SK-N-SH (cell line): ENCODE measurements around the gene ALDH9A1. TPM values are rescaled to one million over a fixed set of nuclear protein-coding genes. Genes with fewer than 3 reads are reported as not detected.

Source experiments
- CTCF ChIA-PET: fragments of 300-600, 350-600 bp; formaldehyde crosslinking; extraction: SDS; loops from one replicate; lab custom pipeline; 2021; lab: Yijun Ruan, JAX
- POLR2A ChIA-PET: fragments of 350-600 bp; sonication (Branson Sonifier 250); formaldehyde crosslinking; extraction: SDS; loops from one replicate; lab custom pipeline; 2020; ENCODE audit warnings: antibody characterized with exemption, inconsistent platforms; lab: Yijun Ruan, JAX
- DNase-seq: peaks from one replicate; pipeline ENCODE4 v3.0.0; 2012
- H2AFZ ChIP-seq: fragments of 200-600 bp; sonication (generic); 2 replicates; pipeline ENCODE4 v1.8.1; 2016; ENCODE audit warnings: antibody characterized with exemption, mild to moderate bottlenecking, low read depth
- H3F3A ChIP-seq: fragments of 200-600 bp; sonication (generic); replicated peaks from 2 replicates; pipeline ENCODE3; 2016; ENCODE audit warnings: antibody characterized with exemption, mild to moderate bottlenecking; ENCODE audit not compliant: insufficient read depth
- H3K27ac ChIP-seq, 2 experiments: fragments of 200-500 bp in 1 of 2; fragments of 200-600 bp in 1 of 2; sonication (Bioruptor generic) in 1 of 2; sonication (generic), shearing (Covaris generic) in 1 of 2; 2 replicates each; pipeline versions ENCODE4 v1.5.1 to v1.6.1; 2014 to 2016; ENCODE audit warnings: low read depth in 2 of 2, inconsistent platforms in 1 of 2, low read length in 1 of 2, mild to moderate bottlenecking in 1 of 2, mixed read lengths in 1 of 2
- H3K27me3 ChIP-seq: fragments of 200-600 bp; sonication (generic), shearing (Covaris generic); 2 replicates; pipeline ENCODE4 v1.6.1; 2016; ENCODE audit warnings: mixed run types; ENCODE audit not compliant: insufficient read depth
- H3K36me3 ChIP-seq, 2 experiments: fragments of 200-500 bp in 1 of 2; fragments of 200-600 bp in 1 of 2; sonication (Bioruptor generic) in 1 of 2; sonication (generic) in 1 of 2; replicated peaks in 1 of 2; 2 replicates each; pipeline versions ENCODE3 to v1.5.1; 2014 to 2016; ENCODE audit warnings: low read length in 1 of 2, mild to moderate bottlenecking in 1 of 2; ENCODE audit not compliant: insufficient read depth in 2 of 2, control insufficient read depth in 1 of 2
- H3K4me1 ChIP-seq, 2 experiments: fragments of 200-500 bp in 1 of 2; fragments of 200-600 bp in 1 of 2; sonication (Bioruptor generic) in 1 of 2; sonication (generic), shearing (Covaris generic) in 1 of 2; 2 replicates each; pipeline versions ENCODE4 v1.5.1 to v1.6.1; 2014 to 2016; ENCODE audit warnings: low read depth in 1 of 2, low read length in 1 of 2, mixed run types in 1 of 2; ENCODE audit not compliant: insufficient read depth in 2 of 2, control insufficient read depth in 1 of 2
- H3K4me2 ChIP-seq: fragments of 200-600 bp; sonication (generic), shearing (Covaris generic); 2 replicates; pipeline ENCODE4 v1.6.1; 2017; ENCODE audit warnings: mixed run types
- H3K4me3 ChIP-seq, 2 experiments: fragments of 200-500 bp in 1 of 2; fragments of 200-600 bp in 1 of 2; sonication (Bioruptor generic) in 1 of 2; sonication (generic), shearing (Covaris generic) in 1 of 2; 2 replicates each; pipeline versions ENCODE4 v1.5.1 to v1.8.1; 2014 to 2016; ENCODE audit warnings: low read depth in 2 of 2, inconsistent platforms in 1 of 2, low read length in 1 of 2, mild to moderate bottlenecking in 1 of 2, mixed read lengths in 1 of 2, moderate library complexity in 1 of 2
- H3K79me2 ChIP-seq: fragments of 200-600 bp; sonication (generic); 2 replicates; pipeline ENCODE4 v1.8.1; 2017; ENCODE audit warnings: mild to moderate bottlenecking; ENCODE audit not compliant: insufficient read depth
- H3K9ac ChIP-seq: fragments of 200-600 bp; sonication (generic); 2 replicates; pipeline ENCODE4 v1.6.1; 2017; ENCODE audit warnings: mixed run types
- H3K9me2 ChIP-seq: fragments of 200-600 bp; sonication (generic); 2 replicates; pipeline ENCODE4 v1.6.1; 2017; ENCODE audit warnings: mixed run types
- H3K9me3 ChIP-seq: fragments of 200-600 bp; sonication (generic); 2 replicates; pipeline ENCODE4 v1.6.1; 2017; ENCODE audit warnings: mixed run types, mild to moderate bottlenecking, moderate library complexity
- H4K20me1 ChIP-seq: fragments of 200-600 bp; sonication (generic); 2 replicates; pipeline ENCODE4 v1.6.1; 2017; ENCODE audit warnings: mild to moderate bottlenecking, mixed run types; ENCODE audit not compliant: insufficient read depth
- CHD2 ChIP-seq: fragments of 150-350 bp; IDR thresholded peaks from 2 replicates; pipeline ENCODE4 v1.6.1; 2018; ENCODE audit warnings: low read length; ENCODE audit not compliant: partially characterized antibody
- ELF1 ChIP-seq: IDR thresholded peaks from 2 replicates; pipeline ENCODE4 v1.4.0; 2012
- EP300 ChIP-seq, 2 experiments: IDR thresholded peaks; 2 replicates each; pipeline versions ENCODE4 v1.4.0 to v1.6.1; 2012; ENCODE audit warnings: borderline replicate concordance in 1 of 2, low read depth in 1 of 2, low read length in 1 of 2
- FOSL2 ChIP-seq: IDR thresholded peaks from 2 replicates; pipeline ENCODE4 v1.4.0; 2012; ENCODE audit warnings: low read depth, mild to moderate bottlenecking, moderate library complexity, borderline replicate concordance
- FOXJ3 ChIP-seq: sonication (generic); formaldehyde crosslinking; IDR thresholded peaks from 2 replicates; pipeline ENCODE4 v1.5.1; 2020; ENCODE audit warnings: mild to moderate bottlenecking, missing genetic modification reagents
- FOXM1 ChIP-seq: IDR thresholded peaks from 2 replicates; pipeline ENCODE4 v1.4.0; 2012; ENCODE audit warnings: low read depth, mild to moderate bottlenecking
- GATA2 ChIP-seq: sonication (generic); formaldehyde crosslinking; IDR thresholded peaks from 2 replicates; pipeline ENCODE4 v1.5.0; 2020; ENCODE audit warnings: mild to moderate bottlenecking, missing genetic modification reagents
- IRF3 ChIP-seq: fragments of 150-350 bp; IDR thresholded peaks from 2 replicates; pipeline ENCODE4 v1.6.1; 2016; ENCODE audit warnings: mild to moderate bottlenecking, low read depth, low read length
- JUND ChIP-seq: IDR thresholded peaks from 2 replicates; pipeline ENCODE4 v1.4.0; 2012
- MAX ChIP-seq: IDR thresholded peaks from 2 replicates; pipeline ENCODE4 v1.4.0; 2012; ENCODE audit warnings: low read depth
- NFIC ChIP-seq: IDR thresholded peaks from 2 replicates; pipeline ENCODE4 v1.4.0; 2012; ENCODE audit warnings: borderline replicate concordance
- NRF1 ChIP-seq: IDR thresholded peaks from 2 replicates; pipeline ENCODE4 v1.6.1; 2012; ENCODE audit warnings: low read depth, mild to moderate bottlenecking, low read length
- POLR2AphosphoS5 ChIP-seq: IDR thresholded peaks from 2 replicates; pipeline ENCODE4 v1.6.1; 2012; ENCODE audit warnings: low read depth, low read length
- RAD21 ChIP-seq: IDR thresholded peaks from 2 replicates; pipeline ENCODE4 v1.6.1; 2012; ENCODE audit warnings: mild to moderate bottlenecking, low read length
- RCOR1 ChIP-seq: fragments of 150-350 bp; IDR thresholded peaks from 2 replicates; pipeline ENCODE4 v1.6.1; 2017; ENCODE audit warnings: antibody characterized with exemption, low read length
- RXRA ChIP-seq: IDR thresholded peaks from 2 replicates; pipeline ENCODE4 v1.4.0; 2012; ENCODE audit warnings: low read depth, mild to moderate bottlenecking, borderline replicate concordance
- TAF1 ChIP-seq: IDR thresholded peaks from 2 replicates; pipeline ENCODE4 v1.6.1; 2012; ENCODE audit warnings: low read depth, mild to moderate bottlenecking, low read length, moderate library complexity, borderline replicate concordance
- TCF12 ChIP-seq: IDR thresholded peaks from 2 replicates; pipeline ENCODE4 v1.4.0; 2012
- TEAD4 ChIP-seq: IDR thresholded peaks from 2 replicates; pipeline ENCODE4 v1.4.0; 2012; ENCODE audit warnings: mild to moderate bottlenecking, borderline replicate concordance; ENCODE audit not compliant: insufficient read depth
- USF2 ChIP-seq: fragments of 150-350 bp; IDR thresholded peaks from 2 replicates; pipeline ENCODE4 v1.6.1; 2017; ENCODE audit warnings: antibody characterized with exemption, low read length, low read depth, borderline replicate concordance
- YY1 ChIP-seq: IDR thresholded peaks from 2 replicates; pipeline ENCODE4 v1.4.0; 2012; ENCODE audit warnings: low read depth, mild to moderate bottlenecking
- WGBS: methylation state at CpG from one replicate; pipeline ENCODE4 v1.1.6; 2017; ENCODE audit warnings: low lambda C conversion rate; 5-methylcytosine and 5-hydroxymethylcytosine counted together
- polyA plus RNA-seq, 3 experiments: library from polyadenylated mRNA; depleted of rRNA; stranded (reverse); fragments of >200 nt; gene quantifications; 2 replicates each; pipeline ENCODE4 v1.2.3, GENCODE V29; 2012

The ALDH9A1 gene
- polyA plus RNA-seq, 1 of the 3 experiments (the other 2 are of a cell fraction) = 31.3 TPM

GRCh38 chr1:165680303-165680702, 18.1 kb downstream of the ALDH9A1 start:
- no peak overlapping the region for H3K9ac ChIP-seq
- H3K36me3 ChIP-seq = peaks cover 44 to 78% of the 10 kb centered on the region in 2 experiments
- DNase-seq = no peak
- peaks cover 23% of the 10 kb centered on the region for H3K79me2 ChIP-seq
- H3K4me2 ChIP-seq = no peak overlapping the region
- H3K4me3 ChIP-seq = no peak overlapping the region
- H3K9me2 ChIP-seq = no peaks in the 10 kb centered on the region
- TF ChIP-seq FOXM1 = no peak
- H3K4me1 ChIP-seq = no peaks in the 10 kb centered on the region
- no peaks in the 10 kb centered on the region for H3F3A ChIP-seq
- no peak overlapping the region for H2AFZ ChIP-seq
- ChIA-PET CTCF (no interaction called here), POLR2A (no interaction called here)
- no peaks in the 10 kb centered on the region for H4K20me1 ChIP-seq
- no peak overlapping the region for H3K27ac ChIP-seq
- 90% methylated on average over 2 of the region's 2 CpGs for WGBS
- H3K9me3 ChIP-seq = no peaks in the 10 kb centered on the region
- H3K27me3 ChIP-seq = no peaks in the 10 kb centered on the region

GRCh38 chr1:165679282-165680036, 18.9 kb downstream of the ALDH9A1 start:
- Histone ChIP-seq H3K27ac (no peak overlapping the region), H2AFZ (no peak overlapping the region), H3K4me3 (no peak overlapping the region), H3K79me2 (peaks cover 17% of the 10 kb centered on the region), H3F3A (no peaks in the 10 kb centered on the region), H3K9me3 (no peaks in the 10 kb centered on the region), H3K27me3 (no peaks in the 10 kb centered on the region), H3K9me2 (no peaks in the 10 kb centered on the region), H3K36me3 (peaks cover 41 to 70% of the 10 kb centered on the region in 2 experiments), H4K20me1 (no peaks in the 10 kb centered on the region), H3K4me2 (no peak overlapping the region), H3K9ac (no peak overlapping the region), H3K4me1 (no peaks in the 10 kb centered on the region)
- POLR2A ChIA-PET = no interaction called here
- WGBS = 50% methylated on average over 1 of the region's 1 CpG
- TF ChIP-seq ELF1 = no peak
- no peak for TF ChIP-seq FOSL2
- no peak for TF ChIP-seq CHD2
- TF ChIP-seq MAX = no peak
- TF ChIP-seq RCOR1 = no peak
- TF ChIP-seq TEAD4 = no peak
- no peak for TF ChIP-seq RXRA
- TF ChIP-seq POLR2AphosphoS5 = no peak
- TF ChIP-seq TAF1 = no peak
- no peak for TF ChIP-seq RAD21
- TF ChIP-seq GATA2 (CRISPR knock-in tag) = no peak
- TF ChIP-seq FOXJ3 = no peak
- TF ChIP-seq EP300 (IDR thresholded peaks at IDR 0.05; ENCODE audit: borderline replicate concordance in 1 of 2, low read depth in 1 of 2, low read length in 1 of 2) = no peak
- TF ChIP-seq NFIC = no peak
- TF ChIP-seq TCF12 = no peak
- no peak for TF ChIP-seq JUND
- TF ChIP-seq YY1 = no peak
- TF ChIP-seq NRF1 = no peak
- TF ChIP-seq USF2 = no peak
- no peak for TF ChIP-seq IRF3
- CTCF ChIA-PET = no interaction called here
- DNase-seq = no peak
